Large intestine (tissue), 12 donors: ENCODE results near the gene FAM162A. TPM values are rescaled to one million over a fixed set of nuclear protein-coding genes. Genes with fewer than 3 reads are reported as not detected.

Source experiments
- DNase-seq, 2 donors: peaks; one replicate each; pipeline versions ENCODE4 v3.0.0 to v3.0.0-alpha.2; 2013
- H3K27ac ChIP-seq: one replicate; pipeline ENCODE4 v1.5.1; 2013; ENCODE audit warnings: low read length
- H3K27me3 ChIP-seq: 2 replicates; pipeline ENCODE4 v1.6.1; 2013; ENCODE audit warnings: low read length; ENCODE audit not compliant: control insufficient read depth, insufficient read depth
- H3K36me3 ChIP-seq: 2 replicates; pipeline ENCODE4 v1.6.1; 2013; ENCODE audit warnings: low read length; ENCODE audit not compliant: control insufficient read depth, insufficient read depth
- H3K4me1 ChIP-seq: one replicate; pipeline ENCODE4 v1.6.1; 2013; ENCODE audit warnings: low read length; ENCODE audit not compliant: control insufficient read depth, insufficient read depth
- H3K4me3 ChIP-seq: one replicate; pipeline ENCODE4 v1.5.1; 2013; ENCODE audit warnings: low read length
- H3K9me3 ChIP-seq: one replicate; pipeline ENCODE4 v1.6.1; 2013; ENCODE audit warnings: mild to moderate bottlenecking, low read depth, low read length, moderate library complexity; ENCODE audit not compliant: control insufficient read depth
- WGBS: methylation state at CpG from one replicate; pipeline ENCODE4 v1.1.5; 2013; ENCODE audit warnings: low lambda C conversion rate; ENCODE audit not compliant: insufficient coverage; 5-methylcytosine and 5-hydroxymethylcytosine counted together
- long read RNA-seq, 11 donors: transcript quantifications; one replicate each; lab custom pipeline, GENCODE V29; 2026
- polyA plus RNA-seq: library from polyadenylated mRNA; unstranded; fragments of 120-200 nt; gene quantifications from one replicate; pipeline ENCODE4 v1.2.1, GENCODE V29; 2013

Gene FAM162A
- polyA plus RNA-seq = 60.4 TPM
- long read RNA-seq, donor 1, transcript FAM162A-203 (5 exons, 3,052 nt) = major isoform, 43 of 52 reads
- long read RNA-seq, donor 1, partial matches to known transcripts = 7 of 52 reads
- long read RNA-seq, donor 1, other reads (novel, unspliced or antisense) = 0 of 52 reads
- long read RNA-seq, donor 2, transcript FAM162A-203 (5 exons, 3,052 nt) = major isoform, 75 of 85 reads
- long read RNA-seq, donor 2, partial matches to known transcripts = 5 of 85 reads
- long read RNA-seq, donor 2, other reads (novel, unspliced or antisense) = 0 of 85 reads
- long read RNA-seq, donor 3 = 0 reads
- long read RNA-seq, donor 4, transcript FAM162A-203 (5 exons, 3,052 nt) = major isoform, 6 of 6 reads
- long read RNA-seq, donor 4, partial matches to known transcripts = 0 of 6 reads
- long read RNA-seq, donor 4, other reads (novel, unspliced or antisense) = 0 of 6 reads
- long read RNA-seq, donor 5, transcript FAM162A-203 (5 exons, 3,052 nt) = major isoform, 41 of 49 reads
- long read RNA-seq, donor 5, partial matches to known transcripts = 6 of 49 reads
- long read RNA-seq, donor 5, other reads (novel, unspliced or antisense) = 0 of 49 reads
- long read RNA-seq, donor 6, transcript FAM162A-203 (5 exons, 3,052 nt) = major isoform, 52 of 62 reads
- long read RNA-seq, donor 6, partial matches to known transcripts = 5 of 62 reads
- long read RNA-seq, donor 6, other reads (novel, unspliced or antisense) = 0 of 62 reads
- long read RNA-seq, donor 7, transcript FAM162A-203 (5 exons, 3,052 nt) = major isoform, 29 of 29 reads
- long read RNA-seq, donor 7, partial matches to known transcripts = 0 of 29 reads
- long read RNA-seq, donor 7, other reads (novel, unspliced or antisense) = 0 of 29 reads
- long read RNA-seq, donor 8, transcript FAM162A-203 (5 exons, 3,052 nt) = major isoform, 84 of 108 reads
- long read RNA-seq, donor 8, partial matches to known transcripts = 21 of 108 reads
- long read RNA-seq, donor 8, other reads (novel, unspliced or antisense) = 0 of 108 reads
- long read RNA-seq, donor 9, transcript FAM162A-203 (5 exons, 3,052 nt) = major isoform, 64 of 78 reads
- long read RNA-seq, donor 9, partial matches to known transcripts = 11 of 78 reads
- long read RNA-seq, donor 9, other reads (novel, unspliced or antisense) = 0 of 78 reads
- long read RNA-seq, donor 10, transcript FAM162A-203 (5 exons, 3,052 nt) = major isoform, 61 of 75 reads
- long read RNA-seq, donor 10, transcript FAM162A-202 (4 exons, 1,015 nt) = minor isoform, 5 of 75 reads
- long read RNA-seq, donor 10, partial matches to known transcripts = 6 of 75 reads
- long read RNA-seq, donor 10, other reads (novel, unspliced or antisense) = 0 of 75 reads
- long read RNA-seq, donor 11, transcript FAM162A-203 (5 exons, 3,052 nt) = major isoform, 44 of 73 reads
- long read RNA-seq, donor 11, partial matches to known transcripts = 25 of 73 reads
- long read RNA-seq, donor 11, other reads (novel, unspliced or antisense) = 0 of 73 reads

DNA sequence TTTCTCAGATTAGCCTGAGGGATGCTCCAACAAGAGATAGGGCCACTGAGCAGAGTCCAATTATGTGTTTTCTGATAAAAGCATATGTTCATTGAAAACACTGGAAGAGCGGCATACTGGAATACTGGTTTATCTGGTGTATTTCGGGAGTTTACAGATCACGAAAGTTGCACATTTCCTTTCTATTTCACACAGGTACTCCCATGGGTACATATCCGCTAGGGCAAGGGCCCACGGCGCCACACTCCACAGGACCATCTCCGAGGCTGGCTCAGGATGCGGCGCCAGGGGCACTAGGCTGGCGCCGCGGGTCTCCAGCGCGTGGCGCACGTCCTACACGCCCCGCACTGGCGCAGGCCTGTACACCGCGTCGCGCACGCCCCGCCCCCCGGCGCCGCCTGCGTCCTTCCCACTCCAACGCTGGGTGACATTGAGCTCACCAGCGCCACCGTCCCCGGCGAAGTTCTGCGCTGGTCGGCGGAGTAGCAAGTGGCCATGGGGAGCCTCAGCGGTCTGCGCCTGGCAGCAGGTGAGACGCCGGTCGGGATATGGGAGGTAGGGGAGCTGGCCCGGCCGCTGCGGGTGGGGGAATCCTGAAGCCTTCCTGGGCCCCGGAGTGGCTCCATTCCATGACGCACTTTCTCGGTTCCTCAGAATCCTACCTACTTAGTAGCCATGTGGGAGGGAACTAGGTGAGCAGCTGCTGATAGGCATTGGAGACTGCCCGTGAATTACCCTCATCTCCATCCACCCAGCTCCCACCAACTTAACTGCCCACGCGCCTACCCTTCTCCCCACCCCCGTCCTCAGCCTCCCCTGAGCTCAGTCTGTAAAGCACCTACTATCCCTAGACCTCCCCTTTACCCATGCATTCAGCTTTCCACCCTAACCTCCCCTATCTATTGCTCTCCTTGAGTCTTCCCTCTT lies at the start of gene FAM162A:
Gene FAM162A (plus strand): TSS at position 412 of the 927 bp plus-strand sequence. CDS start 84 bp downstream, at position 496.
- H3K27me3 ChIP-seq = no peaks in the 10 kb centered on the region
- H3K4me3 ChIP-seq = peak within 1 kb of the TSS; percentile 81
- H3K27ac ChIP-seq = peak within 1 kb of the TSS; percentile 95
- no peaks in the 10 kb centered on the region for H3K9me3 ChIP-seq
- no CpG with 5 or more reads among the region's 52 CpGs for WGBS
- no peaks in the 10 kb centered on the region for H3K36me3 ChIP-seq
- H3K4me1 ChIP-seq = no peaks in the 10 kb centered on the region
- peak; percentile 95 to 97 for DNase-seq

- Histone ChIP-seq H3K9me3 (no peaks in the 10 kb centered on the region), H3K4me3 (no peak overlapping the region), H3K27me3 (no peaks in the 10 kb centered on the region), H3K27ac (no peak overlapping the region), H3K4me1 (no peaks in the 10 kb centered on the region), H3K36me3 (no peaks in the 10 kb centered on the region)
- no peak for DNase-seq
- no CpG with 5 or more reads among the region's 1 CpG for WGBS
Measured at GRCh38 chr3:122342803-122343202, 41.2 kb upstream of the FAM162A start.

DNA sequence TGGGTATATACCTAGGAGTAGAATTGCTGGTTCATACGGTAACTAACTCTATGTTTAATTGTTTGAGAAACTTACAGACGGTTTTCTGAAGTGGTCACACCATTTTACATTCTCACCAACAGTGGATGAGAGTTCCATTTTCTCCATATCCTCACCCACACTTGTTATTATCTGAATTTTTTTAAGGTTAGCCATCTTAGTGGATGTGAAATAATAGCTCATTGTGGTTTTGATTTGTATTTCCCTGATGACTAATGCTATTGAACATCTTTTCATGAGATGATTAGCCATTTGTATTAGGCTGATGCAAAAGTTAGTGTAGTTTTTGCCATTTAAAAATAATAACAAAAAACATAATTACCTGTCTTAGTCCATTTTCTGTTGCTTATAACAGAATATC lies 40.3 kb upstream of the FAM162A start:
- Histone ChIP-seq H3K27ac (no peak overlapping the region), H3K27me3 (no peaks in the 10 kb centered on the region), H3K36me3 (no peaks in the 10 kb centered on the region), H3K9me3 (no peaks in the 10 kb centered on the region), H3K4me1 (no peaks in the 10 kb centered on the region), H3K4me3 (no peak overlapping the region)
- WGBS = no CpG with 5 or more reads among the region's 2 CpGs
- no peak for DNase-seq

DNA sequence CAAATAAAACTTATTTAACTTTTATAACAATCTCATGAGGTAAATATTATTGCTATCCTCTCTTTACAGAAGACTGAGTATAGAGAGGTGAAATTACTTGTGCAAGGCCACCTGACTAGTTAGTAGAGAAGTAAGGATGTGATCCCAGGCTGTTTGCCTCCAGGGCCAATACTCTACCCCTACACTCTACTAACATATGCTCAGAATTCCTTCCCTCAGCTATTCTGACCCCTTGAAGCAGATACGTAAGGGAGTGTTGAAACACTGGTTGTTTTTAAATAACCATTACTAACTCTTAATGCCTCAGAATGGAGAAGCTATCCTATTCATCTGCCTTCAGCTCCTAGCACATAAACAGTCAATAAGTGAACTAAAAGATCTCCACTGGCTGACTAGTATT lies 34.8 kb upstream of the FAM162A start:
- Histone ChIP-seq H3K4me1 (no peaks in the 10 kb centered on the region), H3K27me3 (no peaks in the 10 kb centered on the region), H3K9me3 (no peaks in the 10 kb centered on the region), H3K27ac (no peak overlapping the region), H3K4me3 (no peak overlapping the region), H3K36me3 (no peaks in the 10 kb centered on the region)
- no CpG with 5 or more reads among the region's 1 CpG for WGBS
- DNase-seq = no peak

DNA sequence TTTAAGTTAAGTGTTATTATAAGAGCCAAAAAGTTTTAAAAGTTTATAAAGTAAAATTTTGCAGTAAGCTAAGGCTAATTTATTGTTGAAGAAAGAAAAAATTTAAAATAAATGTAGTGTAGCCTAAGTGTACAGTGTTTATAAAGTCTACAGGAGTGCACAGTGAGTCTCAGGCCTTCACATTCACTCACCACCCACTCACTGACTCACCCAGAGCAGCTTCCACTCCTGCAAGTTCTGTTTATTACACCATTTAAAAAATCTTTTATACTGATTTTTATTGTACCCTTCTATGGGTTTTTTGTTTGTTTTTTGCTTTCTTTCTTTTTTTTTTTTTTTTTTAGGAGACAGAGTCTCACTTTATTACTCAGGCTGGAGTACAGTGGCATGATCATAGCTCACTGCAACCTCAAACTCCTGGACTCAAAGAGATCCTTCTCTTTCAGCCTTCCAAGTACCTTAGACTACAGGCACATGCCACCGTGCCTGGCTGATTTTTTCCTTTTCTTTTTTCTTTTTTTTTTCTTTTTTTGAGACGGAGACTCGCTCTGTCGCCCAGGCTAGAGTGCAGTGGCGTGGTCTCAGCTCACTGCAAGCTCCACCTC lies 33.1 kb upstream of the FAM162A start:
- Histone ChIP-seq H3K9me3 (no peaks in the 10 kb centered on the region), H3K27me3 (no peaks in the 10 kb centered on the region), H3K27ac (no peak overlapping the region), H3K36me3 (no peaks in the 10 kb centered on the region), H3K4me3 (no peak overlapping the region), H3K4me1 (no peaks in the 10 kb centered on the region)
- 40% methylated on average over 1 of the region's 5 CpGs for WGBS
- no peak for DNase-seq

- Histone ChIP-seq H3K4me3 (no peak overlapping the region), H3K4me1 (no peaks in the 10 kb centered on the region), H3K27me3 (no peaks in the 10 kb centered on the region), H3K9me3 (no peaks in the 10 kb centered on the region), H3K36me3 (no peaks in the 10 kb centered on the region), H3K27ac (no peak overlapping the region)
- no CpG with 5 or more reads among the region's 4 CpGs for WGBS
- no peak for DNase-seq
Measured at GRCh38 chr3:122351612-122352011, 32.4 kb upstream of the FAM162A start.

DNA sequence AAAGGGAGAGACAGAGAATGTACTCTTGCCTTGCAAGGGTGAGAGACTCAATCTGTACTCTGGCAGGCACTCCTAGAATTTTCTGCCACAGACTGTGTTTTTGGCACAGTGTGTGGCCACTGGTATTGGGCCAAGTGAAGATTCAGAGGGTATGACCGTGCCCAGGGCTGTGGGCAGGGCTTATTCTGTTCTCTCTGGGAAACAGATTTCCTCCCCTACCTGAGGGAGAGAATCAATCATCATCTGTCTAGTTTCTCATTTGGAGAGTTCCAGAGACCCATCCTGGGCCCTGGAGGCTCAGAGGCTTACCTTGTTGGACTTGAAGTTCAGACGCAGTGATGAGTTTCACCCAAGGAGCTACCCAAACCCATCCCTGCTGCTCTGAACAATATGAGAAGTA lies 30.8 kb upstream of the FAM162A start:
- Histone ChIP-seq H3K27ac (no peak overlapping the region), H3K27me3 (no peaks in the 10 kb centered on the region), H3K4me1 (no peaks in the 10 kb centered on the region), H3K9me3 (no peaks in the 10 kb centered on the region), H3K4me3 (no peak overlapping the region), H3K36me3 (peaks cover under 1% of the 10 kb centered on the region)
- DNase-seq = no peak
- no CpG with 5 or more reads among the region's 2 CpGs for WGBS

DNA sequence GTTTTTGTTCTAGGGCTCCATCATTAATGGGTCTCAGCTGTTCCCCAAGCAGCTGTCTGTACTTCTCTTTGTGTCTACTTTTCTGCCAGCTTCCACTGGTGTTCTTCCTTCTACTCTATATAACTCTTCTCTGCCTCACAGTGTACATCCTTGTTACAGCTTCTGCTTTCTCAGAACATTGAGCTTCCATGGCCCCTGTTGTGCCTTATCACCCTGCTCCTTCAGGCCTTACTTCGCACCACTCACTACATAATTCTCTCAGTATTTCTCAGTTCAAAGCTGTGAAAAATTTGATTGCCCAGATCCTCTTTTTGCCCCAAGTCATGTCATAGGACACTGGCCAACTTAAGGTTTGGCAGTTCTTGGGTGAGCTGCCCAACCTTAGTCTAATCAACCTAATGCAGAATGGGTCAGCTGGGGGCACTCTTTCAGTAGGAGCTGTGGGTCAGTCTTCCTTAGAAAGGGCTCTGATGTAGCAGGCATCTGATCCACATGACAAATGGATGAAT lies 30.0 kb upstream of the FAM162A start:
- WGBS = no CpG with 5 or more reads among the region's 1 CpG
- Histone ChIP-seq H3K4me3 (no peak overlapping the region), H3K36me3 (peaks cover 7% of the 10 kb centered on the region), H3K9me3 (no peaks in the 10 kb centered on the region), H3K27me3 (no peaks in the 10 kb centered on the region), H3K27ac (no peak overlapping the region), H3K4me1 (no peaks in the 10 kb centered on the region)
- no peak for DNase-seq

GRCh38 chr3:122355612-122356011 lies 28.4 kb upstream of the FAM162A start:
- WGBS = 51% methylated on average over 4 of the region's 4 CpGs
- Histone ChIP-seq H3K9me3 (no peaks in the 10 kb centered on the region), H3K27me3 (no peaks in the 10 kb centered on the region), H3K36me3 (peaks cover 7% of the 10 kb centered on the region), H3K4me1 (no peaks in the 10 kb centered on the region), H3K27ac (no peak overlapping the region), H3K4me3 (no peak overlapping the region)
- DNase-seq = no peak
